ENCODE results near the gene ALG6. TPM values are rescaled to one million over a fixed set of nuclear protein-coding genes. Genes with fewer than 3 reads are reported as not detected.
"Not testable (repeated sequence)": the region's sequence is repeated elsewhere in the genome, so short reads cannot be mapped to it uniquely, and the experiment has no call there.

Gene ALG6
- total RNA-seq, 2 donors from 2014 or later: 7.3 to 8.6 TPM

DNA sequence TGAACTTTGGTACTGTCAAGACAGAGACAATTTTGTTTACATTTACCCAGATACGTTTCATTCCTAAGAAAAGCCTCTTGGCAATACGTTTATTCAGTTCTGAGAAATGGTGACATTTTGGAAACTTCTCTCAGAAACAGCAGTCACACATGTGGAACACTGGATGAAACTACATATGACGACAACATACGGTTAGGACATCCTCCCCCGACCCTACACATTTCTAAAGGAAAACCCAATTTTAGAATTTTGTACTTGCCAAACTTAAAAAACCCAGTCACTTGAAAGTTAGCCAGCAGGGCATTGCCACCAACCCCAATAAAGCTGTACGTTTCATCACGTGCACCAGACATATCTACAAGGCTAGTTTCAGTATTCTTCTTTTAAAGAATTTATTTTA lies 98.8 kb downstream of the ALG6 start:
- no peak for DNase-seq (ENCODE audit: low spot score)
- intact Hi-C loops (cut with DNase I): no loop called here

GRCh38 chr1:63466759-63467158 lies 99.3 kb downstream of the ALG6 start:
- intact Hi-C loops (cut with DNase I): no loop called here

DNA sequence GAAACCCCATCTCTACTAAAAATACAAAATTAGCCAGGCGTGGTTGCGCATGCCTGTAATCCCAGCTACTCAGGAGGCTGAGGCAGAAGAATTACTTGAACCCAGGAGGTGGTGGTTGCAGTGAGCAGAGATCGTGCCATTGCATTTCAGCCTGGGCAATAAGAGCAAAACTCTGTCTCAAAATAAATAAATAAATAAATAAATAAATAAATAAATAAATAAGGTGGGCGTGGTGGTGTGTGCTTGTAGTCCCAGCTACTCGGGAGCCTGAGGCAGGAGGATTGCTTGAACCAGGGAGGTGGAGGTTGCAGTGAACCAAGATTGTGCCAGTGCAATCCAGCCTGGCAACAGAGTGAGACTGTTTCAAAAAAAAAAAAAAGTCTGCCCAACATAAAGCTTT lies 101.3 kb downstream of the ALG6 start:
- intact Hi-C loops (cut with DNase I); DNase-seq (ENCODE audit: low spot score): not testable (repeated sequence)

More at GRCh38 chr1:63466759-63467158, 99.3 kb downstream of the ALG6 start:
- no peak for DNase-seq (ENCODE audit: low spot score)

DNA sequence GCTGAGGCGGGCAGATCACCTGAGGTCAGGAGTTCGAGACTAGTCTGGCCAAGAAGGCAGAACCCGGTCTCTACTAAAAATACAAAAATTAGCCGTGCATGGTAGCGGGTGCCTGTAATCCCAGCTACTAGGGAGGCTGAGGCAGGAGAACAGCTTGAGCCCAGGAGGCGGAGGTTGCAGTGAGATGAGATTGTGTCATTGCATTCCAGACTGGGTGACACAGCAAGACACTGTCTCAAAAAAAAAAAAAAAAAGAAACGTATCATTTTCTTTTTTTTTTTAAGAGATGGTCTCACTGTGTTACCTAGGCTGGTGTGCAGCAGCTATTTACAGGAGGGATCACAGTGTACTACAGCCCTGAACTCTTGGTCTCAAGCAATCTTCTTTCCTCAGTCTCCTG lies 108.3 kb downstream of the ALG6 start:
- intact Hi-C loops (cut with DNase I): no loop called here
- DNase-seq (ENCODE audit: low spot score): no peak

GRCh38 chr1:63480057-63480456 lies 112.6 kb downstream of the ALG6 start:
- DNase-seq (ENCODE audit: low spot score): no peak
- intact Hi-C loops (cut with DNase I): no loop called here

DNA sequence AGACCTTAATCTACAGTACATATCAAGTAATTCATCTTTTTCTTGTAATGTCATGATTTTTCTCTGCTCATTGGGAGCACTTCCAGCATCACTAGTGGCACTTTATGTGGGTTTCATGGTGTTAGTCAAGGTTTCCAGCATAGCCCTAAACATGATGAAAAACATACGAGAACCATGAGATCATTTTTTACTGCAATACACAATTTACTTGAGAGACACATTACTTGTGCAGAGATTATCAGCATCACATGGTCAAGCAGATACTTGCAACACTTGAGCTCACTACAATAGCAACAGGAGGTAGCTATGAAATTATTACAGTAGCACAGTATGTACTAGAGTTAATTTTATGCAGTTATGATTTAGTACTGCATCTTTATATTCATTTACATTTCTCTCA lies 119.2 kb downstream of the ALG6 start:
- intact Hi-C loops (cut with DNase I): no loop called here
- DNase-seq (ENCODE audit: low spot score): no peak

DNA sequence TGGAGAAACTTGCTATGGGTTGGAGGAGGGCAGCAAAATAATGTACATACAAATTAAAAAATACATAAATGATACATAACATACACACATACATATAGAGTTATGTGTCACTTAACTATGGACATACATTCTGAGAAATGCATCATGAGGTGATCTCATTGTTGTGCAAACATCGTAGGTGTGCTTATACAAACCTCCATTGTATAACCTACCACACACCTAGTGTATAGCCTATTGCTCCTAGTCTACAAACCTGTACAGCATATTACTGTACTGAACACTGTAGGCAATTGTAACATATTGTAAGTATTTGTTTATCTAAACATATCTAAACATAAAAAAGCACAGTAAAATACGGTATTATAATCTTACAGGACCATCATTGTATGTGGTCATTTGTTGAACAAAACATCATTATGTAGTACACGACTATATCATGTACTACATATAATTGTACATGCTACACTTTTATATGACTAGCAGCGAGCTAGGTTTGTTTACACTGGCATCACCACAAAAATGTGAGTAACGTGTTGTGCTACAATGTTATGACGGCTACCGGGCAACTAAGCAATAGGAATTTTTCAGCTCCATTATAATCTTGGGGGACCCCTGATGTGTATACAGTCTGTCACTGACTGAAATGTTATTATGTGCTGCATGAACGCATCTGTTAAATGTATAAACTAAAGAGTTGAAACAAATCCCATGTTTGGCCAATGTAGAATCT lies 120.1 kb downstream of the ALG6 start:
- intact Hi-C loops (cut with DNase I): no loop called here

More for the DNA sequence above, 120.1 kb downstream of the ALG6 start:
- DNase-seq (ENCODE audit: low spot score): no peak

Small RNA genes within 50 kb of the gene (microRNA-seq; reads per million reads assigned to microRNA genes)
- gene MIR6068 (ENCODE audit: borderline microRNAs expressed in 2 of 2): 0 reads per million in 2 donors

Other genes with a start within 250 kb of the ALG6 start
- under 1 TPM; 0.14 to 0.19 TPM for gene FOXD3, start 45.1 kb upstream of the ALG6 start, total RNA-seq
- gene ITGB3BP, start 155.6 kb downstream of the ALG6 start, total RNA-seq: 10 to 100 TPM; 13.5 to 19.5 TPM
- gene EFCAB7, start 155.9 kb downstream of the ALG6 start, total RNA-seq: 1 to 10 TPM; 5.0 to 7.3 TPM
- 10 to 100 TPM; 36.0 to 48.5 TPM for gene PGM1, start 225.8 kb downstream of the ALG6 start, total RNA-seq